GM19455 (cell line): Measurements from ENCODE around the gene KCNMA1.

Experiments
- ATAC-seq: cut with Tn5 transposase; IDR thresholded peaks from one replicate; pipeline ENCODE4 v1.9.1; 2021; ENCODE audit not compliant: unreplicated experiment

KCNMA1 gene

DNA sequence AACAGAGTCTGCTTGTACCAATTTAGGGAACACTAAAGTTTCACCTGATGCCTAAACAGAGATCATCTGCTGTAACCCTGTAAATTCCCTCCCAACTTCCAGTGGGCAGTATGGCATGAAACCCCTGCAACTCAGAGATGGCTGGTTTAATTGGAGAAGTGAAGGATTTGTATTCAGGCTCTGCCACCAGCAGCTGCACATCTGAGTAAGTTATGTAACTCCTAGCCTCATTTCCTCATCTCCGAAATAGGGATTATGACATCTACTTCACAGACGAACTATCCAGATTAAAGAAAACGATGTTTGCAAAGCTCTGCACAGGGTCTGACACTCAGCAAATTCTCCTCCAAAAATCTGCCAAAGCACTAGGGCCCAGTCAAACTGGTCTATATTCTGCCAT is 493.0 kb downstream of the KCNMA1 start:
- no peak for ATAC-seq

DNA sequence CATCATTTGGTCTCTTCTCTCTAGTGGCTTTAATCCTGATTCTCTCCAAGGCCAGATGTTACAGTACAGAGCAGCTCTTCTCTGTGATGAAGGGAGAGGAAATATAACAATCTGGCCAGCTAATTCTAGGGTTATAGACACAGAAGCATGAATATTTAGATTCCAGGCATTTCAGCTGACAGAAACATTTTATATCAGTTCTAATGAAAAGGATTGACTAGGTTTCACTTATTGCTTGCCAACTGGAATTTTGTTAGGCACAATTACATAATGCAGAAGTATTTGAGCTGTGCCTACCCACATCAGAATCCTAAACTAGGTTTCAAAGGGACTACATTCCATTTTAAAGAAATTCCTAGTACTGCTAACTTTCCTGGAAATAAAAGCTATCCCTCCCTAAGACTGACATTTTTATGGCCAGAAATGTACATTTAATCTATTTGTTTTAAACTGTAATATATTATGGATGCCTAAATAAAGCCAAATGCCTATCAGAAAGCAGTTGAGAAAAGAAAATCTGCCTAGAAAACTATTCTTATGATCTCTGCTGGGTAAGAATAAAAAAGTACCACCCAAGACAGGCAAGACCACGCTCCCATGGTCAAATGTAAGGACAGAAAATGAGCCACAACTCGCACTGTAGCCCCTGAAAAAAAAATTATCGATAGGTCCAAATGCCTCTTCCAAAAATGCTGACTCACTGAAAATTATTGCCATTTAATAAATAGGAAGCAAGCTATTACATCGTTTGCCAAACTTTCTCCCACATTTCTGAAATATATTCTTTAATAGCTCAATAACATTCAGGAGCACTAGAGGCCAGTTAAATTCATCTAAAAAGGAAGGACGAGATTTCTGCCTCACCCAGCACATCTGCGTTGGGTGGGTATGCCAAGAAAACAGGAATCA is 498.1 kb downstream of the KCNMA1 start:
- no peak for ATAC-seq

DNA sequence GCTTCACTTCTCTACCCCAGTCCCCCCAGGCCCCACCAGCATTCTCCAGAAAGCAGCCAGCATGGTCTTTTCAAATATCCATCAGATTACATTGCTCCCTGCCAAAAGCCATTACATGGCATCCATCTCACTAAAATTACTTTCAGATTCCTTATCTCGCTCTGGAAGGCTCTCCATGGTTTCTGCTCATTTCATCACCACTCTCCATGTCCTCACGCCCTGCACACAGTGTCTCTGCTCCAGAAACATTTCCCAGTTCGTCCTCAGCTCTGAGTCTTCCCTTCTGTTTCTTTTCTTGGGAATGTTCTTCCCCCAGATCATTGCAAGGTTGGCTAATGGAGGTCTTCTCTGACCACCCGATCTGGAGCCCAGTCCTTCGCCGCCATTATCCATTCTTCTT is 499.1 kb downstream of the KCNMA1 start:
- ATAC-seq, result no peak

DNA sequence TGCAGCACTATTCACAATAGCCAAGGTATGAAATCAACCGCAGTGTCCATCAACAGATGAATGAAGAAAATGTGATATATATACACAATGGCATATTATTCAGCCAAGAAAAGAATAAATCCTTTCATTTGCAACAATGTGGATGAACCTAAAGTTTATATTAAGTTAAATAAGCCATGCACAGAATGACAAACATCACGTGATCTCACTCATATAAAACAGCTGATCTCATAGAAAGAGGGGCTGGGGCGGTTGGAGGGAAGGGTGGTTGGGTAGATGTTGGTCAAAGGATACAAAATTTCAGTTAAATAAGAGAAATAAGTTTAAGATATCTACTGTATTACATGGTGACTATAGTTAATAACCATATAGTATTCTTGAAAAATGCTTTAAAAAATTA is 502.1 kb downstream of the KCNMA1 start:
- no peak for ATAC-seq

DNA sequence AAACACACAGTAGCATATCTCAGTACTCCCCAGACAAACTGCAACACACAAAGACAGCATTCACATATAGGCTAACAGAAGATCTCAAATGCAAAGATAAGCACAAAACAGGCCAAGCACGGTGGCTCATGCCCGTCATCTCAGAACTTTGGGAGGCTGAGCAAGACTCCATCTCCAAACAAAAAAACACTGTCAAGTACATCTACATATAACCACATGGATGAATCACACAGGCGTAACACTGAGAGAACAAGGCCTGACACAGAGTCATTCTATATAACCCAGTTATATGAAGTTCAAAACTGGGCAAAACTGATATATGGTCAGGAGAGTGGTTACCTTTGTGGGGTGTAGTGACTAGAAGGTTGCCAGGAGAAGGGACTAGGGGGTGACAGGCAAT is 506.4 kb downstream of the KCNMA1 start:
- no peak for ATAC-seq

DNA sequence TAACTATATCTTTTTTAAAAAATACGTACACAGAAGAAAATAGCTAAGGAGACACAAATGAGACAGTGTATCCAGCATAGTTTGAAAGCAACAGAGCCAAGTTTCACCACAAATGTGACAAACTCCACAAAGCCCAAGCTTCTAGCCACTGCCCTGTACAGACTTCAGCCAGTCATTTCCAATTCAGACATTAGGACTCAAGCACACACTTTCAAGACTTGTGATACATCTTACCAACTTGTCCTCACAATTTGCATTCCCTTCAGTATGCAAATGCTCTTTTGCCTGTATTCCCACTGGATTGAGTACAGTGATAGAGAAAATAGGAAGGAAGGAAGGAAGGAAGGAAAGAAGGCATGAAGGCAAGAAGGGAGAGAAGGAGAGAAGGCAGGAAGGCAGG is 510.4 kb downstream of the KCNMA1 start:
- ATAC-seq, result no peak

DNA sequence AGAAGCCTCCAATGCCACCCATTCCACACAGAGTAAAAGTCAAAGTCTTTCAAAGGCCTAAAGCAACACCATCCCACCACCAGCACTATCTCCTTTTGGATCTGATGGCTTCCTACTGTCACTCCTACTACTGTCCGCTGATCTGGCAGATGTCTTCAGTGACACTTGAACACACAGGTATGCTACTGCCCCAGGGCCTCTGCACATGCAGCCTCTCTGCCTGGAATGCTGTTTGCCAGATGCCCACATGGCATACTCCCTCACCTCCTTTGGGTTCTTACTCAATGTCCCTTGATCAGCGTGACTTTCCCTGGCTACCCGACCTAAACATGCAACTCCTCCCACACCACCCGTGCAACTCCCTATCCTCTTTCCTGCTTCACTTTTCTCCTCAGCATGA is 512.4 kb downstream of the KCNMA1 start:
- no peak for ATAC-seq

DNA sequence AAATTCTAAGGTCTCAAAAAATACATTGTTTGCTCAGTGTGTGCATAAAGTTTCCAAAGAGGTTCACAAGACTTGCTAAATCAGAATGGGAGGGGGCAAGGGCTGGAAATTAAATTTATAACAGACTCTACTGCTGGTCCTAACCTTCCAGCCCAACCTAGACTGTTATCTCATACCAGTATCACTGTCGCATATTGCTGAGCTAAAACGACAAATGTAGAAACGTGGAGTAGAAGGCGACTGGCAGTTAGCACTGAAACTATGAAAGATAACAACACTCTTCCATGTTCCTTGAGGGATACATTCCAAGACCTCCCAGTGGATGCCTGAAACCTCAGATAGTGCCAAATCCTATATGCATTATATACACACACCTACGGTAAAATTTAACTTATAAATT is 514.3 kb downstream of the KCNMA1 start:
- no peak for ATAC-seq

DNA sequence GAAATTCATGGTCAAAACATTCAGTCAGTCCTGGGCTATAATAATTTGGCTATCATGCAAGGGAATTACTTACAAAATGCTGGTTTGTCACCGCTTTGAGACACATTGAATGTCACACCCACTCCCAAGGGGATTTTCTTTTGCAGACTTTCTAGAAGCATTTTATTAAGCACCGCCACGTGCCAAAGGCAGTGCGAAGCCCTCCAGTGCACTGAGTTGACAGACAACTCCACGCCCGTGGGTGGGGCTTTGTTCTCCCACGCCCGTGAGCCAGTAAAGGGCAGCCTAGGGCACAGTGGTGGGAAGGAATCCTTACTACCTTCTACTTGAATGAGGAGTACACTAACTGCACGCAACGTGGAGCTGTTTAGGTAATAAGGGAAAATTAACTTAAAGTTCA is 515.8 kb downstream of the KCNMA1 start:
- no peak for ATAC-seq

DNA sequence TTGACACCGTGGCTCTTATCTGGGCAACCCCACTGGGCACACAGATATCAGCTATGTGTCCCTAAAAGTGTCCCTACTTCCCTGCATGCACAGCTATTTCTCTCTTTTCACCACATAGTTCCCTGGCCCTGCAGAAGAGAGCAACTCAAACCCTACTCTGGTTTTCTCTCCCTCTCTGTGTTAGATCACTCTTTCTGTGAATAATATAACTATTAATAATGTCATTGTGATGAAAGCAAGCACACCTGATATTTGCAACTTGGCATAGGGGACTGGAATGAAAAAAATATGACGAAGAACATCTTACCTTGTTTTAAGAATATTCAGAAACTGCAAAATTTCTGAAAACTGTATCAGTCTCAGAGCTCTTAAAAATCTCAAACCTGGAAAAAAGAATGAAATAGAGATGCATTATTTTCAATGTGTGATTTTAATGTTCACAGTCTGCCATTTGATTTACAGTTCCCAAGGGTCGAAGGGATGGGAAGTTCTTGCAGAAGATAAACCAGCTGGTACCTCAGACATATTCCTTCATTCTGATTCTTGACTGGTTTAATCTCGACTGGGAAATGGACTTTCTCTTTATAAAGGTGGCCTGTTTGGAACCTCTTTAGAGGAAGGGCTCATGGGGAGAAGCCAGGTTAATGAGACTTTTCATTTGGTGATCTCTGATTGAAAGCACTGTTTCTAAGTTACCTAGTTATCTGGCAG is 516.8 kb downstream of the KCNMA1 start:
- no peak for ATAC-seq

DNA sequence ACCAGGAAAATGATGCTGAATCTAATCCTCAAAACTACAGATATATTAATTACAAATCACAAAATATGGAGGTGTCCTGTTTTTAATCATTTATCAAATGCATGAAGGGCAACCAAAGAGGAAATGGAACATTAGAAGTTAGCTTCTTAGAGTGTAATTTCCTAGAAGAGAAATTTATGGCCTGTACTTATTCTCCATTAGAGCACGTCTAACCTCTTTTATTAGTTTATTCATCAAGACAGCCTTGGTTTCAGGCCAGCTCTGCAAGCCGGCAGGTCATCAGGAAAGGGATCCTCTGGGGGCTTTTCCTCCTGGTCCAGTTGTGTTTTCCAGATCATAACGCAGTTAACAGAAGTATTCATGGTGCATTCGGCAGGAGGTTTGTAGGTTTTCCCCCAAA is 517.6 kb downstream of the KCNMA1 start:
- ATAC-seq, result no peak

DNA sequence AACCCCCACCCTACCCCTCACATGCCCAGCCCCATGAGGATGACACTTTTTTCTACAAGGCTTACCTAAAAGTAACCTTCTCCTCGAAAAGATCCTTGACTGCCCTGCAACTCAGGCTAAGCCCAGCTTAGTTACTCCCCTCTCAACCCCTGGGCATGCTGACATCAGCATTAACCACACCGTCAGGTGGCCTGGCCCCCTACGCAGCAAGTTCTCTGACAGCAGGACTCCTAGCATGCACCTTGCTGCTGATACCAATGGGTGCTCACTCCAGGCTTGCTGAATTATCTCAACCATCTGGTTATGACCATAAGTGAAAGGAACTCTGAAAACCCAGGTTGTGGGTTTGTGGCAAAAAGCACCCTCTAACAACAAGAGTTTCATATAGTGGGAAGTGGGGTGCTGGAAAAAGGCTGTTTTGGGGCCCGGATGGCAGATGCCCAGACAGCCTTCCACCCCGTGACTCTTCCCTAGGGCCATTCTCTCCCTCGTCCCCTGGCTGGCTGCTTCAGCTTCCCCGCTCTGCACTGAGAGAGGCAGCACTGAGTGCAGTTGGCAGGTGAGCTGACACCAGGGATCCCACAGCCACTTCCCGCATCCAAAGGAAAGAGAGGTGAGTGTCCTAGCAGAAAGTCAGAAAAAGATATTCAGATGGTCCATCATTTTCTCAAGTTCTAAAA is 518.9 kb downstream of the KCNMA1 start:
- no peak for ATAC-seq

DNA sequence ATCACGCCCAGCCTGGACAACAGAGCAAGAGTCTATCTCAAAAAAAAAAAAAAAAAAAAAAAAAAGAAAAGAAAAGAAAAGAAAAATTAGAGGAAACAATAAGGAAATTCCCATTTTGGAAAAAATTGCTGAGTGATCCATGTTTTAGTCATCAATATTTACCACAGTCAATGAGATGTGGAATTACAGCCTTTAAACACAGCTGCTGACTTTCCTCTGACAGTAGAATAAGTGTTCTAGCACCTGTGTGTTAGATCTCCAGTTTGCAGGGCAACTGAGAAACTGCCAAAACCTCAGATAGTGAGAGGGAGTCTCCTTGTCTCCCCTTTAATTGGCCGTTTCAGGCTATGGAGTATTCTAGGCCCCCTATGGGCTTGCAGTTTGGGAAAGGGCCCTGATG is 520.1 kb downstream of the KCNMA1 start:
- ATAC-seq, result no peak

DNA sequence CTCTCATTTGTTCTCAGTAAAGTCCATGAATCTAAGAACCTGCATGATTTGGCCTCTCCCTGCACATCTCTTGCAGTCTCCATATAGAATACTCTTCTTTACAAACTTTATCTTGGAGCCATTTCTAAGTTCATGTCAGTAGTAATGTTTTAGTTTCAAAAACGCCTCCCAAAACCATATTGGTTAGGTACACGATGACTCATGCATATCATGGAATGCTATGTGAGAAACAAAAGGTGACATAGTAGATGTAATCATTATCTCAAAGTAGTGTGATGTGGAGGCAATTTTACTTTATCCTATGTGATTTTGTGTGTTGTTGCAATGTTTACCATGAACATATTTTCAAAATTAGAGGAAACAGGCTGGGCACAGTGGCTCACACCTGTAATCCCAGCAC is 520.7 kb downstream of the KCNMA1 start:
- no peak for ATAC-seq

DNA sequence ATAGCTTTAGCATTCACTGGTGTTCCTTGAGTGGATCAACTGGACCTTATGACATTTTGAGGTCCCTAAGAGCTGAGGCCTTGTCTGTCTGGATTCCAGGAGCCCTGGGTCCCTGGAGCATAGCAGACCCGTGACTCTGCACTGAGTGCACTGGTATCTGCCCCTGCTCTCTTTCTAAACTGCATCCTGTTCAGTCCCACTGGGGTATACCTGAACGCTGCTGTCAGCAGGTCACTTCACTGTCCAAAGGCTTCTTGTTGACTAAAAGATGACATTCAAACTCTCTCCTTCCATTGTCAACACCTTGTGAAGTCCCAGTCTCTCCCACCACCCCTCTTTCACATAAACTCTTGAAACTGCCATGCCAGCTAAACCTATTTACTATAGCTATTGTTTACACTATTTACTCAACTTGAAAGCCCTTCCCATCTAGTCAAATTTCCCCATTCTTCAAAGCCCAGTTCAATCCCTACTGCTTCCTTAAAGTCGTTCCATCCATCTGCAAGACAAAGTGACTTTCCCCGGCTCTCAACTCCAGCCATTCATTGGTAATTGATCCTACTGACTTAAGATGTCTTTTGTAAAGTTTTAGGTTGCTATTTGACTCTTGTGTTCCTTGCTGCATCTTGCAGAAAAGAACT is 523.3 kb downstream of the KCNMA1 start:
- no peak for ATAC-seq

DNA sequence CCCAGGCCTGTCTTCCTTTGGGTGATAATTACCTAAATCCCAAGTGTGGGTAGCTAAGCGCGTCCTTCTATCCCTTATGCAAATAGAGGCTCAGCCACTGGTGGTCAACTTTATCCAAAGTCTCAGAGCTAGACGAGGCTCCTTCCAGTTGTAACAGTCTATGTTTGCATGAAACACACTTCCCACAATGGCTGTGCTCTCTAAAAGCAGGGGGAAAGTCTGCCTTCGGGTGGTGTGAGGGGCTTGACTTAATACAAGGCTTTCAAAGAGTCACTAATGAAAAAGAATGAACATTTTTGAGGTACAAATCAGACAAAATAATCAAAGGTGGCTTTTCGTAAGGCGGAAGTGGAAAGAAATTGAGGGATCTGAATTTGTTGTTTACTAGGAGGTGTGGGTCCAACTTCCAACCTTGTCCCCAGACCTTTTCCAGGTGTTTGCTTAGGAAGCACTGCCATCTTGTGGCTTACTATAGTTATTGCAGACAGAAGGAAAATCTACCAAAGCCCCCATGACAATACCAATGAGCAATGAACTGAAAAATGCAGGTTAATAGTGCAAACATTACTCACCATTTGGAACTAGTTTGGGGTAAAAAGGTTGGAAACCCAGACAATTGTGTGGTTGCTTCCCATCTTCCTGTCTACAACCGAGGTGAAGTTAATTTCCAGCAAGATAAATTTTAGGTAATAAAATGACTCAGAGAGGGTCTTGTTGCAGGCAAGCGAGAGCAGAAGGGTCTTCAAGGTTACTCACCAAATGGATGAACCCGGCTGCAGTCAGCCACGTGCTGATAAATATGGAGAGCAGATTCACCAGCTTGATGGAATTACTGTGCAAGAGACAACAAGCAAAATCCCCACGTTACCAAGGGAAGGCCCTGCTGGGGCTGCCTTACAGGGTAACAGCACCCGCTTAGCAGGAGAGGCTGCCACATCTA is 525.7 kb downstream of the KCNMA1 start:
- ATAC-seq, result no peak

DNA sequence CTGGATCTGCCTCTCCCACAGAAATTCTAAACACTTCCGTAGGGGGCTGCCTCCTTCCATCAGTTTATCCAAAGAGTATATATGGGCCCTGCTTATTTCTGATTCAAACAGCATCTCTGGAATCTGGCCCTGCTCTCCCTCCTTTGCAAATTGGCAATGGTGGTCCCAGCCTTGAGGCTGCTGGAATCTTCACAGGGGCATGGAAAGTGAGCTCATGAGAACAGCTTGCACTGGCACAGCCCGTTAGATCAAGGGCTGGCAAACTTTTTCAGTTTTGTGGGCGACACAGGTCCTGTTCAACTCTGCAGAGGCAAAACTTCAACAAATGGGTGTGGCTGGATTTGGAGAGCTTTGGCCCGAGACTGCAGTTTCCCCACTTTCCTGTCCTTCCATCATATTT is 526.9 kb downstream of the KCNMA1 start:
- no peak for ATAC-seq

DNA sequence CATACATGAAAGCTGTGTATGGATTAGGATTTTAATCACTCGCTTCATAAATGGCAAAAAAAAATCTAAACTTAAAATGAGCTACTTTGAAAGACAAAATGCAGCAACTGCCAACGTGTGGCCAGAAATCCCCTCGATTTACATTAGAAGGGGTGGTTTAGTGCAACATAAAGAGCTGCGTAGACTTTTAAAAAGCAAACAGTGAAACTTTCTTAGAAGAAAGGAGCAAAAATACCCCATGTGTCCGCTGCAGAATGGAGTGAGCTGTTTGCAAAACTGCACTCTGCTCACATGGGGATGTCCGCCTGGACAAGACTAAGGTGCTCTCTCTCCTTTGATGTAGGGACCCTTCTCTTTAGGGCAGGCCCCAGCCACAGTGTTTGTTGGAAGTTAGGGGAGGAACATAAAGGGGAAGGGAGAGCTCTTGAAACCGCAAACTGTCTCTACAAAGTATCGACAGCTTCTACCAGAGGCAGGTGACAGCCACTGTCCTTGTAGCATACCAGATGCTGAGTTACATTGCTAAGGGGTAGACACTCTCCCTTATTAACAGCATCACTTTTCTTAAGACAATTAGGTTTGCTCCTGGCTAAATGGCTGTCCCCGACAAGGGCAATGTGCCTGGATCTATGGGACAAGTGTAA is 528.1 kb downstream of the KCNMA1 start:
- ATAC-seq, result no peak

DNA sequence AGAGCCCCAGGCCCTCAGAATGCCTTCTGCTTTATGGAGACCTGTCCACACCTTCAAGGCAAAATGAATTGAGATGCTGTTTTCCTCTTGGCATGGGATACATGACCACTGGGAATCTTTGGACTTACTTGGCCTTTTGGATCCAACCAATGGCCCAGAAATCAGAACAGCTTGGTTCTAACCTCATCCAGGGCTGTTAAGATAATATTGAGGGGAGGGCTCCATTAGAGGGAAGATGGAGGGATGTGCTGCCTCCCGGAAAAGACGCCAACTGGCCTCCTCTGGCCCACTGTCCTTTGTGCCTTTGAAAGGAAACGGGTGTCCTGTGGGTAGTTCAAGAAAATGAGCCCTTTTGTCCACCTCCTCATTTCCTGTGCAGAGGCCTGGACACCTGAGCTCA is 530.9 kb downstream of the KCNMA1 start:
- ATAC-seq, result no peak

DNA sequence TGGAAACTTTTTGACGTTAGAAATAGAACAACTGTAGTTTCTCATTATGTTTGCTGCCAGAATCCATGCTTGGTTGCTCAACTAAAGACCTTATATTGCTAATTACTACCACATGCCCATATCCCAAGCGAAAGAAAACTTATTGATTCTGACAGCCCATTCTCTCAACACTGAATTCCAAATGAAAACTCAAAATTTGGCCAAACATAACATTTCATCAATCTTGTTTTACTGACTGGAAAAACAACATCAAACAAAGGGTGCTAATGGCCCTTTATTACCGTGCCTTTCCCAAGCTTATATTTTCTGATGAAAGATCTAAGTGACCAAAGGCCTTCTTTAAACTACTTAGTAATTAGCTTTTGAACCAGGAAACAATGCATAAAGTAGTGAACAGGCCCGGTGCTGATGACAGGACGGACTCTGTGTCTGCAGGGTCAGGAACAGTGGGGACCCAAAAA is 531.8 kb downstream of the KCNMA1 start:
- no peak for ATAC-seq
